PFSK-1 (cell line): ENCODE measurements around the gene SPESP1.

ENCODE experiments used
- FOXP2 ChIP-seq: optimal IDR thresholded peaks from 2 replicates; pipeline ENCODE3; 2011; ENCODE audit warnings: borderline replicate concordance, control low read depth, inconsistent platforms; ENCODE audit not compliant: insufficient read depth; ENCODE audit errors: extremely low read length, extremely low read depth
- POLR2AphosphoS5 ChIP-seq: IDR thresholded peaks from 2 replicates; pipeline ENCODE4 v1.6.1; 2012; ENCODE audit warnings: low read depth, mild to moderate bottlenecking, control low read depth, low read length, moderate library complexity
- SIN3A ChIP-seq: IDR thresholded peaks from 2 replicates; pipeline ENCODE4 v1.6.1; 2012; ENCODE audit warnings: mild to moderate bottlenecking, low read length, moderate library complexity, borderline replicate concordance; ENCODE audit not compliant: insufficient read depth
- TAF1 ChIP-seq: IDR thresholded peaks from 2 replicates; pipeline ENCODE4 v1.6.1; 2012; ENCODE audit warnings: low read length, control low read depth, borderline replicate concordance; ENCODE audit not compliant: insufficient read depth
- TF ChIP-seq, protein P1 (sequence below), 2 experiments: IDR thresholded peaks; 2 replicates each; pipeline versions ENCODE4 v1.6.1 to v1.8.0; 2011 to 2012; ENCODE audit warnings: low read depth in 2 of 2, low read length in 2 of 2, control low read depth in 1 of 2, inconsistent platforms in 1 of 2, mild to moderate bottlenecking in 1 of 2, moderate library complexity in 1 of 2; ENCODE audit not compliant: insufficient read depth in 1 of 2

The SPESP1 gene

DNA sequence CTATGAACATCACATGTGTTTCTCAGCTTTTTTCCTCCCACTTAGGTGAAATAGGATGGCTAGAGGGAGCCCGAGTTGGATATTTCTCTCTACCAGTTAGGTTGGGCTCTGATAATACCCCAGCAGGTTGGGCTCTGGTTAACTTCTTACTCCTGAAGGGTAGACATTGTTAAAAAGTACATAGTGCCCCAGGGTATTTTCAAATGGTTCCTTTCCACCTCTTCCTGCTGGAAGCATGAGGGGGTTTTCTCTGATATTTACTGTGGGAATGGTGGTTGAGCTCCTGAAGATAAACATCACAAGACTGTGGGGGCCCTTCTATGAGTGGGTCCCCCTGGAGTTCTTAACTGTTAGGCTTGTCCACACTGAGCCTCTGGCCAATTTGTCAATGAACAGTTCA is 36.1 kb upstream of the SPESP1 start:
- TF ChIP-seq TAF1 (no peak), FOXP2 (no peak), POLR2AphosphoS5 (no peak), SIN3A (no peak)
- TF ChIP-seq, protein P1, sequence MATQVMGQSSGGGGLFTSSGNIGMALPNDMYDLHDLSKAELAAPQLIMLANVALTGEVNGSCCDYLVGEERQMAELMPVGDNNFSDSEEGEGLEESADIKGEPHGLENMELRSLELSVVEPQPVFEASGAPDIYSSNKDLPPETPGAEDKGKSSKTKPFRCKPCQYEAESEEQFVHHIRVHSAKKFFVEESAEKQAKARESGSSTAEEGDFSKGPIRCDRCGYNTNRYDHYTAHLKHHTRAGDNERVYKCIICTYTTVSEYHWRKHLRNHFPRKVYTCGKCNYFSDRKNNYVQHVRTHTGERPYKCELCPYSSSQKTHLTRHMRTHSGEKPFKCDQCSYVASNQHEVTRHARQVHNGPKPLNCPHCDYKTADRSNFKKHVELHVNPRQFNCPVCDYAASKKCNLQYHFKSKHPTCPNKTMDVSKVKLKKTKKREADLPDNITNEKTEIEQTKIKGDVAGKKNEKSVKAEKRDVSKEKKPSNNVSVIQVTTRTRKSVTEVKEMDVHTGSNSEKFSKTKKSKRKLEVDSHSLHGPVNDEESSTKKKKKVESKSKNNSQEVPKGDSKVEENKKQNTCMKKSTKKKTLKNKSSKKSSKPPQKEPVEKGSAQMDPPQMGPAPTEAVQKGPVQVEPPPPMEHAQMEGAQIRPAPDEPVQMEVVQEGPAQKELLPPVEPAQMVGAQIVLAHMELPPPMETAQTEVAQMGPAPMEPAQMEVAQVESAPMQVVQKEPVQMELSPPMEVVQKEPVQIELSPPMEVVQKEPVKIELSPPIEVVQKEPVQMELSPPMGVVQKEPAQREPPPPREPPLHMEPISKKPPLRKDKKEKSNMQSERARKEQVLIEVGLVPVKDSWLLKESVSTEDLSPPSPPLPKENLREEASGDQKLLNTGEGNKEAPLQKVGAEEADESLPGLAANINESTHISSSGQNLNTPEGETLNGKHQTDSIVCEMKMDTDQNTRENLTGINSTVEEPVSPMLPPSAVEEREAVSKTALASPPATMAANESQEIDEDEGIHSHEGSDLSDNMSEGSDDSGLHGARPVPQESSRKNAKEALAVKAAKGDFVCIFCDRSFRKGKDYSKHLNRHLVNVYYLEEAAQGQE (IDR thresholded peaks at IDR 0.05; ENCODE audit: insufficient read depth in 1 of 2, low read depth in 2 of 2, low read length in 2 of 2) = no peak

- TF ChIP-seq, protein P1 (IDR thresholded peaks at IDR 0.05; ENCODE audit: insufficient read depth in 1 of 2, low read depth in 2 of 2, low read length in 2 of 2) = no peak
- no peak for TF ChIP-seq SIN3A
- TF ChIP-seq FOXP2 = no peak
Measured at GRCh38 chr15:68896178-68896577, 34.1 kb upstream of the SPESP1 start.

DNA sequence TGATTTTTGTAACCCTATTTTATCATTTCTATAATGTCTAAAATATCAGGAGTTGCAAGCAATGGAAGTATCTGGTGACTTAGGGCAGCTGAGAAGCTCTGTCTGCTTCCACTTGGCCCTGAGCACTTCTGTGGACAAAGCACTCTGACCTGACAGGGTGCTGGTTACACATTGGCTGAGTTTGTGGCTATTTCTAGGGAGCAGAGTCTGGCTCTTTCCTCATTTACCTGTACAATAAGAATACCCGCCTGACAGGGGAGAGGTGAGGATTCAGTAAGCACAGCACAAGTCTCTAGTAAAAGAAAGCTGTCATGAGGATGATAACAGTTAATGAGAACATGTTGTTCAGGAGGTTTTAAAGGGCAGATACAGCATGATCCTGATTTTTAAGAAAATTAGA is 33.3 kb upstream of the SPESP1 start:
- TF ChIP-seq, protein P1 (IDR thresholded peaks at IDR 0.05; ENCODE audit: insufficient read depth in 1 of 2, low read depth in 2 of 2, low read length in 2 of 2) = no peak
- no peak for TF ChIP-seq SIN3A
- no peak for TF ChIP-seq TAF1
- TF ChIP-seq POLR2AphosphoS5 = no peak
- no peak for TF ChIP-seq FOXP2

DNA sequence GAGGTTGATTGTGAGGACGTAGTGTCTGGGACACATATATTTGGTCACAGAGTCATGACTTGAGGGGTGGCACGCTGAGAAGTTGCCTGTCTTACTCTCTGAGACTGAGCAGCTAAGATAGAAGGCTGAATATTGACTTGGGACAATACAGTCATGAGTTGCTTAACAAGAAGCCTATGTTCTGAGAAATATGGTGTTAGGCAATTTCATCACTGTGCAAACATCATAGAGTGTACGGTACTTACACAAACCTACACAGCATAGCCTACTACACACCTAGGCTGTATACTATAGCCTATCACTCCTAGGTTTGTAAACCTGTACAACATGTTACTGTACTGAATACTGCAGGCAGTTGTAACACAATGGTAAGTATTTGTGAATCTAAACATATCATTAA is 30.3 kb upstream of the SPESP1 start:
- TF ChIP-seq SIN3A (no peak), FOXP2 (no peak), TAF1 (no peak), POLR2AphosphoS5 (no peak)
- TF ChIP-seq, protein P1 (IDR thresholded peaks at IDR 0.05; ENCODE audit: insufficient read depth in 1 of 2, low read depth in 2 of 2, low read length in 2 of 2) = no peak

GRCh38 chr15:68907396-68907923 is 22.9 kb upstream of the SPESP1 start:
- TF ChIP-seq SIN3A = no peak
- no peak for TF ChIP-seq POLR2AphosphoS5
- TF ChIP-seq TAF1 = no peak
- no peak for TF ChIP-seq FOXP2
- TF ChIP-seq, protein P1 (IDR thresholded peaks at IDR 0.05; ENCODE audit: insufficient read depth in 1 of 2, low read depth in 2 of 2, low read length in 2 of 2) = no peak
